ENCODE measurements around the gene CSNK2A2.

GRCh38 chr16:58119509-58119845 lies 78.4 kb downstream of the CSNK2A2 start:
- TF ChIP-seq CTCF (IDR thresholded peaks at IDR 0.05) (no peak), POLR2AphosphoS5 (IDR thresholded peaks at IDR 0.05) (no peak), POLR2A (IDR thresholded peaks at IDR 0.05) (no peak)

Measured in prostate gland (tissue), 2 donors.